Measurements from ENCODE around the gene CIAPIN1. TPM values are rescaled to one million over a fixed set of nuclear protein-coding genes. Genes with fewer than 3 reads are reported as not detected.

CIAPIN1 gene
- total RNA-seq, 1 experiment from 2014 or later, result 37.7 TPM

DNA sequence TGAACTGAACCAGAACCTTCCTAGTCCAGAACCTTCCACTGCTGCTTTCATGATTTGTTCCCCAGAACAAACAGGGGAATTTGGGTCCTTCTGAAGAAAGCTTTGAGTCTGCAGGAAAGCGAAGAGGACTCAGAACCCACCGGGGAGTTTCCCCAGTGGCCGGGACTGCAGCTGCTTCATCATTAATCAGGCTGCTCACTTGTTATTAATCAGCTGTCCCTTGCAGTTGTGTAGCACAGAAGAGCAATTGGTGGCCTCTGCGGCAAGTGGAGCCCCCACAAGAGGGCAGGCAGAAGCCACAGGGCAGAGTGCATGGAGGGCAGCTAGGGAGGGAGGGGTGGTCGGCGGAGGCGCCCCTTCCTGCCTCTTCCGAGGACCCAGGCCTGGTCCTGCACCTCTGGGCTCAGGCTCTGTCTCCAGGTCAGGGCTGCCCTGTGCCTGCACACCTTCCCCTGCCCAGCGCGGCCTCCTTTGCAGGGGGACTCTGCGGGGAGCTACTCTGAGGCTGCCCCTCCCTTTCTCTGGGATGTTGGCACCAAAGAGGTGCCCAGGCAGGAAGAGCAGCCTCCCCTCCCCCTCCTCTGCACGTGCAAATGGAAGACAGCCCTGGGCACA, 35.7 kb downstream of the CIAPIN1 start:
- H3K4me3 ChIP-seq (ENCODE audit: low read length), result no peak overlapping the region
- H3K27ac ChIP-seq (ENCODE audit: low read length), result no peak overlapping the region
- no peak overlapping the region for H3K9ac ChIP-seq (ENCODE audit: low read length)
- no peak overlapping the region for H2AFZ ChIP-seq (ENCODE audit: low read length)
- H3K4me1 ChIP-seq (ENCODE audit: low read length), result peaks cover 26% of the 10 kb centered on the region
- no peaks in the 10 kb centered on the region for H3K36me3 ChIP-seq (ENCODE audit: insufficient read depth, low read length)
- no peaks in the 10 kb centered on the region for H3K79me2 ChIP-seq (ENCODE audit: low read length)
- no peak for DNase-seq
- no peaks in the 10 kb centered on the region for H3K9me2 ChIP-seq (replicated peaks; ENCODE audit: insufficient read depth, low read length)
- no peaks in the 10 kb centered on the region for H3K9me3 ChIP-seq (ENCODE audit: low read length)
- H4K20me1 ChIP-seq (ENCODE audit: insufficient read depth, low read depth, low read length), result 0 out of 2 replicates have a peak, but pooled peaks cover 3% of the 10 kb centered on the region
- no peaks in the 10 kb centered on the region for H3K27me3 ChIP-seq (ENCODE audit: low read length)
- no peak overlapping the region for H3K4me2 ChIP-seq (ENCODE audit: low read depth, low read length, poor library complexity, severe bottlenecking)

DNA sequence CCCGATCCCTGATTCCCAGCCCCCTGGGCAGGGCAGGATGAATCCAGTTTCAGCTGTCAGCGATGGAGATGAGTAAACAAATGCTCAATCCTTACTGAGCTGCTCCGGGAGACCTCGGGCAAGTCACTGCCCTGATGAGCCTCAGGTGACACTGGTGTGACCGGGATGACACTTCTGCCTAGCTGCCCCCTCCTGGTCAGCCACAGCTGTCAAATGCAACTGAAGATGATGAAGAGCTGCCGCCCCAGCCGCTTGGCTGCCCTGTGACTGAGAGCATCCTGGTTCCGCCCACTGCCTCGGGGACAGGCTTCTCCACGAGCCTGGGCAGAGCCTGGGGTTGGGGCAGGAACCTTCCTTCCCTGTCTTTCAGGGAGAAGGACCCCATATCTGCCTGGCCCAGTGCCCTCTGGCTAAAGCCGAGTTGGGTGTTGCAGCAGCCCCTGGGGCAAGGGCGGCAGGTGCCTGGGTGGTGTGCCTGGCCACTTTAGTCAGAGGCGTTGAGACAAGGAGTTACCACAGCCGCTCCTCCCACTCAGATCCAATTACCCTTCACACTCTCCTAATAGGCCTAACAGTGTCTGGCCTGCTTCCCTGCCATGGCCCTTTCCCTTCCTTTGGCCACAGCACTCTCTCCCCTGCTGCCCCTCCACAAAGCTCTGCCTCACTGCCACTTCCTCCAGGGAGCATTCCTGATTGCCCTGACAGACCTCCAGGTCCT, 37.2 kb downstream of the CIAPIN1 start:
- Histone ChIP-seq H3K27me3 (ENCODE audit: low read length) (no peaks in the 10 kb centered on the region), H3K4me2 (ENCODE audit: low read depth, low read length, poor library complexity, severe bottlenecking) (no peak overlapping the region), H3K79me2 (ENCODE audit: low read length) (no peaks in the 10 kb centered on the region), H3K9me3 (ENCODE audit: low read length) (no peaks in the 10 kb centered on the region), H3K9ac (ENCODE audit: low read length) (no peak overlapping the region), H3K27ac (ENCODE audit: low read length) (no peak overlapping the region), H3K4me1 (ENCODE audit: low read length) (peaks cover 25% of the 10 kb centered on the region), H3K9me2 (replicated peaks; ENCODE audit: insufficient read depth, low read length) (no peaks in the 10 kb centered on the region), H4K20me1 (ENCODE audit: insufficient read depth, low read depth, low read length) (0 out of 2 replicates have a peak, but pooled peaks cover 3% of the 10 kb centered on the region), H2AFZ (ENCODE audit: low read length) (no peak overlapping the region), H3K36me3 (ENCODE audit: insufficient read depth, low read length) (no peaks in the 10 kb centered on the region), H3K4me3 (ENCODE audit: low read length) (no peak overlapping the region)
- DNase-seq, result no peak

DNA sequence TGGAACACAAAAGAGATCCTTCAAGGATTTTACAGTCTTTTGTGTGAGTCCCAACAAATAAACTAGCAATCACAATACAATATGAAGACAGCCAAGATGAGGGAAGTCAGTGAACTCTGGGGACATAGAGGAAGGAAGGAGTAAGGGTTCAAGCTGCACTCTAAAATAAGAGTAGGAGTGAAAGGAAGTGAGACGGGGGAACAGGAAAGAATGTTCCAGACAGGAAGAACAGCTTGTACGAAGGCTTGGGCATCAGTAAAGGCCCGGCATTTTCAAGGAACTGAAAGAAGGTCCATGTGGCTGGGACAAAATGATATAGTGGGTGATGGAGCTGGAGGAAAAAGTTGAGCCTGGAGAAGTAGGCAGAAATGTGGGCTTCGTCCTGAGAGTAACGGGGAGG, 38.1 kb downstream of the CIAPIN1 start:
- no peak overlapping the region for H3K9ac ChIP-seq (ENCODE audit: low read length)
- H3K4me2 ChIP-seq (ENCODE audit: low read depth, low read length, poor library complexity, severe bottlenecking), result no peak overlapping the region
- no peaks in the 10 kb centered on the region for H3K79me2 ChIP-seq (ENCODE audit: low read length)
- peaks cover 25% of the 10 kb centered on the region for H3K4me1 ChIP-seq (ENCODE audit: low read length)
- H3K4me3 ChIP-seq (ENCODE audit: low read length), result no peak overlapping the region
- no peak overlapping the region for H2AFZ ChIP-seq (ENCODE audit: low read length)
- H3K27ac ChIP-seq (ENCODE audit: low read length), result no peak overlapping the region
- no peaks in the 10 kb centered on the region for H3K9me3 ChIP-seq (ENCODE audit: low read length)
- 0 out of 2 replicates have a peak, but pooled peaks cover 3% of the 10 kb centered on the region for H4K20me1 ChIP-seq (ENCODE audit: insufficient read depth, low read depth, low read length)
- no peak for DNase-seq
- no peaks in the 10 kb centered on the region for H3K36me3 ChIP-seq (ENCODE audit: insufficient read depth, low read length)
- H3K9me2 ChIP-seq (replicated peaks; ENCODE audit: insufficient read depth, low read length), result no peaks in the 10 kb centered on the region
- no peaks in the 10 kb centered on the region for H3K27me3 ChIP-seq (ENCODE audit: low read length)

DNA sequence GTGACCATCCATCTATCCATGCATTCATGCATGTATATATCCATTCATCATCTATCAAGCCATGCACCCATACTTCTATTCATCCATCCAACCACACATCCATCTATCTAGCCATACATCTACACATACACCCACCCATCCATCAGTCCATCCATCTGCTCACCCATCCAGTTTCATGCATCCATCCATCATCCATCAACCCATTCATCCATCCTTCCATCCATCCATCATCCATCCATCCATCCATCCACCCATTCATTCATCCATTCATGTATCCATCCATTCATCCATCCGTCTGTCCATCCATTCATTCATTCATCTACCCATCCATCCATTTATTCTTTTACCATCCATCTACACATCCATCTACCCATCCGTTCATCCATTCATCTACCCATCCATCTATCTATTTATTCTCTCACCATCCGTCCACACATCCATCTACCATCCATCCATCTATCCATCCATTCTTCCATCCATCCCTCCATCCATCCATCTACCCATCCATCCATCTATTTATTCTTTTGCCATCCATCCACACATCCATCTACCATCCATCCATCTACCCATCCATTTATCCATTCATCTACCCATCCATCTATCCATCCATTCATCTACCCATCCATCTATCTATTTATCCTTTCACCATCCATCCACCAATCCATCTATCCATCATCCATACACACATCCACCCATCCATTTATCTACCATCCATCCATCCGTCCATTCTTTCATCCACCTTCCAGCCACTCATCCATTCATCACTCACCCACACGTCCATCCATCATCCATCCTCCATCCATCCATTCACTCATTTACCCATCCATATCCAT, 39.4 kb downstream of the CIAPIN1 start:
- Histone ChIP-seq H3K9me2 (replicated peaks; ENCODE audit: insufficient read depth, low read length) (no peaks in the 10 kb centered on the region), H3K27ac (ENCODE audit: low read length) (no peak overlapping the region), H4K20me1 (ENCODE audit: insufficient read depth, low read depth, low read length) (no peaks in the 10 kb centered on the region), H3K4me3 (ENCODE audit: low read length) (no peak overlapping the region), H3K9me3 (ENCODE audit: low read length) (no peaks in the 10 kb centered on the region), H3K27me3 (ENCODE audit: low read length) (no peaks in the 10 kb centered on the region), H3K79me2 (ENCODE audit: low read length) (no peaks in the 10 kb centered on the region), H2AFZ (ENCODE audit: low read length) (no peak overlapping the region), H3K4me2 (ENCODE audit: low read depth, low read length, poor library complexity, severe bottlenecking) (no peak overlapping the region), H3K36me3 (ENCODE audit: insufficient read depth, low read length) (no peaks in the 10 kb centered on the region), H3K4me1 (ENCODE audit: low read length) (peaks cover 11% of the 10 kb centered on the region), H3K9ac (ENCODE audit: low read length) (no peak overlapping the region)
- no peak for DNase-seq

DNA sequence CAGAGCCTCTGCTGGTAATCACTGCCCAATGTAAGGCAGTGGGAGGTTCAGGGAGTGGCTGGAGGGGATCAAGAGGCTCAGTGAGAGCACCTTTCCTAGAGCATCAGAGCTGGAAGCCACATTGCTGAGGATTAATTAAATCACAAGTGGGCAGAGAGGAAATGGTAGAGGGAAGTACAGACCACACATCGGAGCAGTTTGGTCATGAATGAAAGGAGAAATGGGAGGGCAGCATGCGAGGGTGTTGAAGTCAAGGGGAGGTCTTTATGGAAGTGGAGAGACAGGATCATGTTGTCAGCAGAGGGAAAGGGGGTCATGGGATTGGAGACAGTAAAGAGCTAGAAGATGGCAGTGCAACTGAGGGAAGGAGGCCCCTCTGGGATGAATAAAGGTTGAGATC, 40.3 kb downstream of the CIAPIN1 start:
- no peak overlapping the region for H3K9ac ChIP-seq (ENCODE audit: low read length)
- H3K4me1 ChIP-seq (ENCODE audit: low read length), result peaks cover 8% of the 10 kb centered on the region
- H3K79me2 ChIP-seq (ENCODE audit: low read length), result no peaks in the 10 kb centered on the region
- H3K27me3 ChIP-seq (ENCODE audit: low read length), result no peaks in the 10 kb centered on the region
- no peak overlapping the region for H3K27ac ChIP-seq (ENCODE audit: low read length)
- no peak overlapping the region for H2AFZ ChIP-seq (ENCODE audit: low read length)
- H3K36me3 ChIP-seq (ENCODE audit: insufficient read depth, low read length), result no peaks in the 10 kb centered on the region
- no peaks in the 10 kb centered on the region for H3K9me3 ChIP-seq (ENCODE audit: low read length)
- no peak for DNase-seq
- no peak overlapping the region for H3K4me2 ChIP-seq (ENCODE audit: low read depth, low read length, poor library complexity, severe bottlenecking)
- no peak overlapping the region for H3K4me3 ChIP-seq (ENCODE audit: low read length)
- no peaks in the 10 kb centered on the region for H4K20me1 ChIP-seq (ENCODE audit: insufficient read depth, low read depth, low read length)
- no peaks in the 10 kb centered on the region for H3K9me2 ChIP-seq (replicated peaks; ENCODE audit: insufficient read depth, low read length)

DNA sequence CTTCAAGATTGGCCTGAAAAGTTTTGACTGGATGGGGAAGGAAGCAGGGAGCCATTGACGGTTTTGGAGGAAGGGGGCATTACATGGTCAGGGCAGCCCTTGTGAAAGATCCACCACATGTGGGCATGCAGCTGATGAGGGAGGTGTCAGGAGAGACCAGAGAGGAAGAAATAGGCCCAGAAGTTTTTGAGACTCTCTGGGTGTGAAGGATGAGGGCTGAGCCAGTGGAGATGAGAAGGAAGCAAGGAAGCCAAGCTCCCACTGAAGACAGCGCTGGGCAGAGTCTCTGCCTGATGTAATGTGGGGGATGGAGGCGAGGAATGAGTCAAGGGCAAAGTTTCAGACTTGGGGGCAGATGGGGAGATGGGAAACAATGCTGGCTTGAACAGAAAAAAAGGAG, 42.1 kb downstream of the CIAPIN1 start:
- DNase-seq, result no peak
- H2AFZ ChIP-seq (ENCODE audit: low read length), result no peak overlapping the region

DNA sequence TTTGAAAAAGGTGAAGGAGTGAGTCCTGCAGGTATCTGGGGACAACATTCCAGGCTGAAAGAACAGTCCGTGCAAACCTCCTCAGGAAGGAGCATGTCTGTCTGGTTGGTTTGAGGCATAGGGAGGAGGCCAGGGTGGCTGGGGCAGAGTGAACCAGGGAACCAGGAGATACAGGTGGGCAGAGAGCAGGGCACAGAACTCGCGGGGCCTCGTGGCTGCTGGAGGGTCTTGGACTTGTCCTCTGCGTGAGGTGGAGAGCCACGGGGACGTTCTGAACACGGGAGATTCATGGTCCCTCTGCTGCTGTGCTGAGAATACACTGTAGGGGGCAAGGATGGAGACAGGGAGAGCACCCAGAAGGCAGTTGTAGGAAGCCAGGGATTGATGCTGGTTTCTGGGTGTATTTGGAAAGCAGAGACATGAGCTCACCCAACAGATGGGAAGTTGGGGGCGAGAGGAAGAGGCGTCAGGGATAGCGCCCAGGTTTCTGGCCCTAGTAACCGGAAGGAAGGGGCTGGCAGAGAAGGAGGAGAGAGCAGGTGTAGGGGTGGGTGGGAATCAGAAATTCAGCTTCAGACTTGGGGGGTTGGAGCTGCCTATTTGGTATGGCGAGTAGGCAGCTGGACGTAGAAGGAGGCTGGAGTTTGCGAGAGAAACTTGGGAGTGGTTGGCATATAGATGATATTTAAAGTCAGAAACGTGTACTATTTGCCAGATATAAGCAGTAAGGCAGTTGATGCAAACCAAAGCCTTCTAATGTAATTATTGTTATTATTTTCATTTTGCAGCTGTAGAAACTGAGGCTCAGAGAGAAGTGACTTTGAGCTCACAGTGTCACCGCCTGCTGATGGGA, 43.0 kb downstream of the CIAPIN1 start, which contains the start of gene CCL17:
Gene CCL17 (plus strand): TSS at position 803 of the 853 bp plus-strand sequence. CDS start 9,166 bp downstream, outside the sequence.
- Histone ChIP-seq H3K4me1 (ENCODE audit: low read length) (no peaks in the 10 kb centered on the region), H3K9ac (ENCODE audit: low read length) (no peak within 1 kb of the TSS), H3K79me2 (ENCODE audit: low read length) (no peaks in the 10 kb centered on the region), H3K4me3 (ENCODE audit: low read length) (no peak within 1 kb of the TSS), H3K9me2 (replicated peaks; ENCODE audit: insufficient read depth, low read length) (no peaks in the 10 kb centered on the region), H4K20me1 (ENCODE audit: insufficient read depth, low read depth, low read length) (no peaks in the 10 kb centered on the region), H3K9me3 (ENCODE audit: low read length) (no peaks in the 10 kb centered on the region), H2AFZ (ENCODE audit: low read length) (no peak within 1 kb of the TSS), H3K4me2 (ENCODE audit: low read depth, low read length, poor library complexity, severe bottlenecking) (no peak within 1 kb of the TSS), H3K27me3 (ENCODE audit: low read length) (no peaks in the 10 kb centered on the region), H3K36me3 (ENCODE audit: insufficient read depth, low read length) (no peaks in the 10 kb centered on the region), H3K27ac (ENCODE audit: low read length) (no peak within 1 kb of the TSS)
- DNase-seq, result no peak

More for the DNA sequence above, 42.1 kb downstream of the CIAPIN1 start:
- Histone ChIP-seq H3K4me1 (ENCODE audit: low read length) (no peaks in the 10 kb centered on the region), H3K9me3 (ENCODE audit: low read length) (no peaks in the 10 kb centered on the region), H3K4me3 (ENCODE audit: low read length) (no peak overlapping the region), H3K27ac (ENCODE audit: low read length) (no peak overlapping the region), H3K9ac (ENCODE audit: low read length) (no peak overlapping the region), H3K36me3 (ENCODE audit: insufficient read depth, low read length) (no peaks in the 10 kb centered on the region), H3K27me3 (ENCODE audit: low read length) (no peaks in the 10 kb centered on the region), H3K79me2 (ENCODE audit: low read length) (no peaks in the 10 kb centered on the region), H4K20me1 (ENCODE audit: insufficient read depth, low read depth, low read length) (no peaks in the 10 kb centered on the region), H3K4me2 (ENCODE audit: low read depth, low read length, poor library complexity, severe bottlenecking) (no peak overlapping the region), H3K9me2 (replicated peaks; ENCODE audit: insufficient read depth, low read length) (no peaks in the 10 kb centered on the region)
